Neutrophil (primary cell): ENCODE data around the gene CLEC20A.

Experiments
- H3K27ac ChIP-seq: fragments of 200-600 bp; sonication (generic); 2 replicates; pipeline ENCODE4 v1.5.1; 2016; ENCODE audit warnings: mild to moderate bottlenecking, moderate library complexity
- H3K27me3 ChIP-seq: fragments of 200-600 bp; sonication (generic); 2 replicates; pipeline ENCODE4 v1.6.0; 2016; ENCODE audit warnings: mild to moderate bottlenecking
- H3K36me3 ChIP-seq: fragments of 200-600 bp; sonication (generic); 2 replicates; pipeline ENCODE4 v1.5.1; 2017
- H3K4me1 ChIP-seq, 2 experiments: fragments of 200-600 bp in 1 of 2; sonication (generic) in 1 of 2; 1 replicate in 1 of 2; 2 replicates in 1 of 2; pipeline versions ENCODE4 v1.5.1 to v1.6.1; 2013 to 2016; ENCODE audit warnings: low read depth in 1 of 2, low read length in 1 of 2, mild to moderate bottlenecking in 1 of 2, moderate library complexity in 1 of 2; ENCODE audit not compliant: control insufficient read depth in 1 of 2, insufficient read depth in 1 of 2
- H3K4me3 ChIP-seq, 2 experiments: fragments of 200-600 bp in 1 of 2; sonication (generic) in 1 of 2; 1 replicate in 1 of 2; 2 replicates in 1 of 2; pipeline ENCODE4 v1.5.1; 2013 to 2016; ENCODE audit warnings: low read depth in 1 of 2, low read length in 1 of 2, mild to moderate bottlenecking in 1 of 2, moderate library complexity in 1 of 2
- H3K9me3 ChIP-seq: fragments of 200-600 bp; sonication (generic); 2 replicates; pipeline ENCODE4 v1.5.1; 2016
- TF ChIP-seq, protein P1 (sequence below): fragments of 200-600 bp; sonication (generic); IDR thresholded peaks from 2 replicates; pipeline ENCODE4 v1.5.1; 2016; ENCODE audit warnings: antibody characterized with exemption

Gene CLEC20A

DNA sequence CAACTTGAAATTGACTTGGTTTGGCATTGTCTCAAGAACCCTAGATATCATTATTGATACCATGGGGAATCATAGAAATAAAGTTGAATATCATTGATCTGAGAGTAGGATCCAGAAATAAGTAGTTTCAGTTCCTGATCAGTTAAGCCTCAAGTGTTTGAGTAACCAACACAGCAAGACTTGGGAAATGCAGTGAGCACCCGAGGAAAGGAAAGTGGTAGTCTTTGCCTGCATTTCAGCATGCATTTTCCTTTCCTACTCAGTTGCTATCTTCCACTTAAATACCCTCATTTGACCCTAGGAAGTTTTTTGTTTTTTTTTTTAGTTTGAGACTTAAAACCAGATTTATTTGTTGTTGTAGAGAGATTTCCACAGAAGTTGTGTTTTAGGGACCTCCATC lies 18.9 kb downstream of the CLEC20A start:
- Histone ChIP-seq H3K4me3 (no peak overlapping the region), H3K4me1 (peaks cover 0 to 14% of the 10 kb centered on the region in 2 experiments), H3K9me3 (no peaks in the 10 kb centered on the region), H3K36me3 (no peaks in the 10 kb centered on the region), H3K27ac (no peak overlapping the region), H3K27me3 (no peaks in the 10 kb centered on the region)
- TF ChIP-seq, protein P1, sequence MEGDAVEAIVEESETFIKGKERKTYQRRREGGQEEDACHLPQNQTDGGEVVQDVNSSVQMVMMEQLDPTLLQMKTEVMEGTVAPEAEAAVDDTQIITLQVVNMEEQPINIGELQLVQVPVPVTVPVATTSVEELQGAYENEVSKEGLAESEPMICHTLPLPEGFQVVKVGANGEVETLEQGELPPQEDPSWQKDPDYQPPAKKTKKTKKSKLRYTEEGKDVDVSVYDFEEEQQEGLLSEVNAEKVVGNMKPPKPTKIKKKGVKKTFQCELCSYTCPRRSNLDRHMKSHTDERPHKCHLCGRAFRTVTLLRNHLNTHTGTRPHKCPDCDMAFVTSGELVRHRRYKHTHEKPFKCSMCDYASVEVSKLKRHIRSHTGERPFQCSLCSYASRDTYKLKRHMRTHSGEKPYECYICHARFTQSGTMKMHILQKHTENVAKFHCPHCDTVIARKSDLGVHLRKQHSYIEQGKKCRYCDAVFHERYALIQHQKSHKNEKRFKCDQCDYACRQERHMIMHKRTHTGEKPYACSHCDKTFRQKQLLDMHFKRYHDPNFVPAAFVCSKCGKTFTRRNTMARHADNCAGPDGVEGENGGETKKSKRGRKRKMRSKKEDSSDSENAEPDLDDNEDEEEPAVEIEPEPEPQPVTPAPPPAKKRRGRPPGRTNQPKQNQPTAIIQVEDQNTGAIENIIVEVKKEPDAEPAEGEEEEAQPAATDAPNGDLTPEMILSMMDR: no peak

DNA sequence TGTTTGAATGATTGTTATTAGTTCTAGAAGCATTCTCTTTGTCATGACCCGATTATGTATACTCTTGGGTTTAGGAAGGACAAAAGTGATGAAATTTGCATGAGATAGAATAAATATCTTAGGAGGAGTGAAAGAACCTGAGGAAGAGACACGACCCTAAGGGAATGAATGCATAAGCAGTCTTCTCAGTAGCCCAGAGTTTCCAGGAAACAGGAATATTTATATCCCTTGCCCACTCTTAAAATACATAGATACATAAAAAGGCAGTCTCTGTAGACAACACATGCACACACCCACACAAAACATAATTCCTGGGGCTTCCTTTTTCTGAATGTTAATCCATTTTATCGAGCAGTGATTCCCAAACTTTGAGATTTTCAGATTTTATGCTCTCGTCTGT lies 19.4 kb downstream of the CLEC20A start:
- H3K27ac ChIP-seq: no peak overlapping the region
- TF ChIP-seq, protein P1: no peak
- peaks cover 0 to 14% of the 10 kb centered on the region in 2 experiments for H3K4me1 ChIP-seq
- no peak overlapping the region for H3K4me3 ChIP-seq
- H3K27me3 ChIP-seq: no peaks in the 10 kb centered on the region
- no peaks in the 10 kb centered on the region for H3K9me3 ChIP-seq
- H3K36me3 ChIP-seq: no peaks in the 10 kb centered on the region

DNA sequence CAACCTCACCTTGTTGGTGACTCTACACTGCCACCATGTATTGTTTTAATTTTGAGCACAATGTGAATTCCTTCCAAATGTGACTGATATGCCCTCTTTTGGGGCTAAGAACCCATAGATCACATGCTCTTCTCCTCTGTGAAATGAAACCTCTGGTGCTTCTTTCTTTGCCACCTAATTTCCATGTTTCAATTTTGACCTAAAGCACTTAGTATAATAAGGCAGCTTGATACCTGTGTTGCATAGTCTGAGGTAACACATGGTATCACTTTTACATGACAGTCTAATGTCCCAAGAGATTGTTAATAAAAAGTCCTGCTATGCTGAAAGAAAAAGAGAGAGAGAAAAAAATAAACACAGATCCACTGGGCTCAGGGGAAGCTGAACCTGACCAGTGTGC lies 24.2 kb downstream of the CLEC20A start:
- TF ChIP-seq, protein P1: no peak
- H3K9me3 ChIP-seq: no peaks in the 10 kb centered on the region
- peaks cover 0 to 14% of the 10 kb centered on the region in 2 experiments for H3K4me1 ChIP-seq
- no peak overlapping the region for H3K27ac ChIP-seq
- no peaks in the 10 kb centered on the region for H3K36me3 ChIP-seq
- no peak overlapping the region for H3K4me3 ChIP-seq
- H3K27me3 ChIP-seq: no peaks in the 10 kb centered on the region

DNA sequence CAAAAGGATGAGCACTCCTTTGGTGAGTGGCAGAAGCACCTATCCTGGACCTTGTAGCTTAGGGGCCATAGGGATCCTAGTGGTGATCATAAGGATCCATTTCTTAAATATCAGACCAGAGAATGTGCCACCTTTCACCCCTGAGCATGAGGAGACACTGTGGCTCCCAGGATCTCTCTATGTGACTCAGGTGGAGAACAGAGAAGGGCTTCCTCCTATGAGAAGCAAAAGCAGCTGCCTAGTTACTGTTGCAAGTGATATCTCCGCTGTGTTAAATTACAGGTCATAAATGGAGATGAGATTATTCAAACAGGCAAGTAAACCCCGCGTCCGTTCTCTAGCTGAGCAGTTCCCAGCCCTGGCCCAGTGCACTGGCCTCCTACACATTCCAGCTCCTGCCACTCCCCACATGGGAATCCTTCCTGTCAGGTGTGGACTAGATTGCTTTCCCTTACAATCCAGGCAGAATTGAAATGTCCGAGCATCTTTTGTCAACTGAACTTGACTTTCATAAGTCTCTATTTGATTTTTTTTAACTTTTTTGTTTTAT lies 26.3 kb downstream of the CLEC20A start:
- TF ChIP-seq, protein P1: no peak
- no peak overlapping the region for H3K27ac ChIP-seq
- no peaks in the 10 kb centered on the region for H3K27me3 ChIP-seq
- H3K36me3 ChIP-seq: no peaks in the 10 kb centered on the region
- no peaks in the 10 kb centered on the region for H3K9me3 ChIP-seq
- H3K4me3 ChIP-seq: no peak overlapping the region
- H3K4me1 ChIP-seq: peaks cover 3 to 10% of the 10 kb centered on the region in 2 experiments

DNA sequence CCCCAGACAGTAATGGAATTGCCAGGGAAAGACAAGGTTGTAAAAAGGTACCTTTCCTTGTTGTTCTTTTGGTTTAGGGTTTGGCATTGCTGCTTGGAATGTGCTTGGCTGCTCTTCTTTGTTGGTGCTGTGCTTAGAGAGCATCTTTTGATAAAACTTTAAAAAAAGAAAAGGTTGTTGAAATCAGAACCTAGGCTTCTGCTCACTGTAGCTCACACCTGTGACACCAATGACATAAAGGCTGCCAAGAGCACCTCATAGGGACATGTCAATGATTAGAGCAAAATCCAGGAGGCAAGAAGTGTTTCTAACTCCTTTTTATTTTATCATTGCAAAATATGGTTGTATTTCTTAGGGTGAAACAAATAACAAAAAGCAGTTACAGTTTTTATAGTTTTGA lies 28.9 kb downstream of the CLEC20A start:
- H3K4me1 ChIP-seq: peaks cover 3 to 10% of the 10 kb centered on the region in 2 experiments
- H3K27ac ChIP-seq: no peak overlapping the region
- H3K27me3 ChIP-seq: no peaks in the 10 kb centered on the region
- H3K9me3 ChIP-seq: no peaks in the 10 kb centered on the region
- TF ChIP-seq, protein P1: no peak
- no peaks in the 10 kb centered on the region for H3K36me3 ChIP-seq
- no peak overlapping the region for H3K4me3 ChIP-seq

DNA sequence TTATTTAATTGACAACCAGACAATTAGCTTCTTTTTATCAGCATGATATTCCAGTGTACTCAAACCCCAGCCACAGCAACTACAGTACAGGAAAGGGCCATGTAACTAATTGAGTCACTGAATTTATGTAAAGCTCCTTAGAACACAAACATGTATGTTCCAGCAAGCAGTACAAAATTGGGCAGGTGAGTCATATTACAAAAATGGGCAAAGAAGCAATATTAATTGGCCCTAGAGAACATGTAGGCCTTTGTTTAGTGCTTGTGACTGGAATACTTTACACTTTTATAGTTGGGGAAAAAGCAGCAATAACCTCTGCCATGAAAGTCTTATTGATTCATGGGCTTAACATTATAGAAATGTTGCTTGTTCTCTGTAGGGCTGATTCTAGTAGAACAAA lies 31.8 kb downstream of the CLEC20A start:
- H3K4me3 ChIP-seq: no peak overlapping the region
- H3K27ac ChIP-seq: no peak overlapping the region
- no peaks in the 10 kb centered on the region for H3K27me3 ChIP-seq
- H3K36me3 ChIP-seq: no peaks in the 10 kb centered on the region
- peaks cover 3 to 10% of the 10 kb centered on the region in 2 experiments for H3K4me1 ChIP-seq
- H3K9me3 ChIP-seq: no peaks in the 10 kb centered on the region
- TF ChIP-seq, protein P1: no peak
